ENCODE data around the gene MARCHF9. TPM values are rescaled to one million over a fixed set of nuclear protein-coding genes. Genes with fewer than 3 reads are reported as not detected.

Gene MARCHF9
- total RNA-seq, 1 experiment from 2014 or later = 21.8 TPM

- Histone ChIP-seq H3K4me3 (replicated peaks in 1 of 2; ENCODE audit: low read depth in 1 of 2, low read length in 2 of 2) (no peak overlapping the region), H3K4me1 (ENCODE audit: control insufficient read depth in 1 of 2, insufficient read depth in 2 of 2, low read length in 2 of 2) (peaks cover 6 to 10% of the 10 kb centered on the region in 2 experiments), H3K9me3 (ENCODE audit: control insufficient read depth in 1 of 2, insufficient read depth in 1 of 2, low read depth in 1 of 2, low read length in 2 of 2) (no peaks in the 10 kb centered on the region), H3K9me2 (ENCODE audit: insufficient read depth) (no peaks in the 10 kb centered on the region), H2AFZ (ENCODE audit: low read depth, low read length, poor library complexity, severe bottlenecking) (no peak overlapping the region), H3K79me2 (ENCODE audit: insufficient read depth, low read length) (peaks cover 40% of the 10 kb centered on the region), H3K27me3 (ENCODE audit: insufficient read depth, low read length) (no peaks in the 10 kb centered on the region), H3K4me2 (ENCODE audit: low read length) (no peak overlapping the region), H3K27ac (ENCODE audit: low read depth, low read length) (no peak overlapping the region), H3K9ac (ENCODE audit: low read length) (0 out of 2 replicates have a peak overlapping the region, but pooled peaks have one; percentile 1), H4K20me1 (ENCODE audit: insufficient read depth) (no peaks in the 10 kb centered on the region), H3K36me3 (ENCODE audit: control insufficient read depth in 1 of 2, insufficient read depth in 2 of 2, low read length in 2 of 2) (peaks cover 8 to 14% of the 10 kb centered on the region in 2 experiments; a peak in 3 of 4 replicates)
- ChIA-PET POLR2A (interaction anchor here (1.7 kb wide), 1 partner anchor 15 kb away, joined by 5 read pairs; the partner anchor contains the start of gene CYP27B1), CTCF (interaction anchor here (1.2 kb wide), 1 partner anchor 10 kb away, joined by 6 read pairs; the partner anchor contains the start of genes EEF1AKMT3 and METTL1), RAD21 (ENCODE audit: low non-redundant PET in 1 of 2, low total read pairs in 2 of 2, uncharacterized antibody in 2 of 2, unreplicated experiment in 2 of 2) (no interaction called here)
- TF ChIP-seq JUND (IDR thresholded peaks at IDR 0.05) (no peak), ELF1 (IDR thresholded peaks at IDR 0.05; ENCODE audit: borderline replicate concordance, low read depth) (no peak), ATF3 (IDR thresholded peaks at IDR 0.05) (no peak), EZH2 (IDR thresholded peaks at IDR 0.05) (no peak), TCF7L2 (IDR thresholded peaks at IDR 0.05; ENCODE audit: borderline replicate concordance, extremely low read depth, insufficient read depth, insufficient read length) (no peak), FOSL1 (IDR thresholded peaks at IDR 0.05; ENCODE audit: low read depth) (no peak), EGR1 (IDR thresholded peaks at IDR 0.05; ENCODE audit: low read depth) (no peak), SP1 (IDR thresholded peaks at IDR 0.05; ENCODE audit: low read depth) (no peak), EZH2phosphoT487 (IDR thresholded peaks at IDR 0.05; ENCODE audit: borderline replicate concordance) (no peak), YY1 (IDR thresholded peaks at IDR 0.05; ENCODE audit: extremely low read depth, insufficient replicate concordance, low read depth, low read length) (no peak), SRF (IDR thresholded peaks at IDR 0.05; ENCODE audit: low read depth) (no peak), ZFX (IDR thresholded peaks at IDR 0.05) (no peak), POLR2A (IDR thresholded peaks at IDR 0.05; ENCODE audit: borderline replicate concordance, extremely low read depth, insufficient read depth, insufficient read length) (no peak), CBX3 (IDR thresholded peaks at IDR 0.05; ENCODE audit: low read depth) (no peak), RAD21 (IDR thresholded peaks at IDR 0.05; ENCODE audit: low read depth) (no peak), ZNF274 (IDR thresholded peaks at IDR 0.05; ENCODE audit: low read depth, low read length) (no peak), SIN3A (IDR thresholded peaks at IDR 0.05; ENCODE audit: low read depth) (no peak)
- TF ChIP-seq, protein P1, sequence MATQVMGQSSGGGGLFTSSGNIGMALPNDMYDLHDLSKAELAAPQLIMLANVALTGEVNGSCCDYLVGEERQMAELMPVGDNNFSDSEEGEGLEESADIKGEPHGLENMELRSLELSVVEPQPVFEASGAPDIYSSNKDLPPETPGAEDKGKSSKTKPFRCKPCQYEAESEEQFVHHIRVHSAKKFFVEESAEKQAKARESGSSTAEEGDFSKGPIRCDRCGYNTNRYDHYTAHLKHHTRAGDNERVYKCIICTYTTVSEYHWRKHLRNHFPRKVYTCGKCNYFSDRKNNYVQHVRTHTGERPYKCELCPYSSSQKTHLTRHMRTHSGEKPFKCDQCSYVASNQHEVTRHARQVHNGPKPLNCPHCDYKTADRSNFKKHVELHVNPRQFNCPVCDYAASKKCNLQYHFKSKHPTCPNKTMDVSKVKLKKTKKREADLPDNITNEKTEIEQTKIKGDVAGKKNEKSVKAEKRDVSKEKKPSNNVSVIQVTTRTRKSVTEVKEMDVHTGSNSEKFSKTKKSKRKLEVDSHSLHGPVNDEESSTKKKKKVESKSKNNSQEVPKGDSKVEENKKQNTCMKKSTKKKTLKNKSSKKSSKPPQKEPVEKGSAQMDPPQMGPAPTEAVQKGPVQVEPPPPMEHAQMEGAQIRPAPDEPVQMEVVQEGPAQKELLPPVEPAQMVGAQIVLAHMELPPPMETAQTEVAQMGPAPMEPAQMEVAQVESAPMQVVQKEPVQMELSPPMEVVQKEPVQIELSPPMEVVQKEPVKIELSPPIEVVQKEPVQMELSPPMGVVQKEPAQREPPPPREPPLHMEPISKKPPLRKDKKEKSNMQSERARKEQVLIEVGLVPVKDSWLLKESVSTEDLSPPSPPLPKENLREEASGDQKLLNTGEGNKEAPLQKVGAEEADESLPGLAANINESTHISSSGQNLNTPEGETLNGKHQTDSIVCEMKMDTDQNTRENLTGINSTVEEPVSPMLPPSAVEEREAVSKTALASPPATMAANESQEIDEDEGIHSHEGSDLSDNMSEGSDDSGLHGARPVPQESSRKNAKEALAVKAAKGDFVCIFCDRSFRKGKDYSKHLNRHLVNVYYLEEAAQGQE (IDR thresholded peaks at IDR 0.05; ENCODE audit: low read depth) = no peak
- TF ChIP-seq, protein P2, sequence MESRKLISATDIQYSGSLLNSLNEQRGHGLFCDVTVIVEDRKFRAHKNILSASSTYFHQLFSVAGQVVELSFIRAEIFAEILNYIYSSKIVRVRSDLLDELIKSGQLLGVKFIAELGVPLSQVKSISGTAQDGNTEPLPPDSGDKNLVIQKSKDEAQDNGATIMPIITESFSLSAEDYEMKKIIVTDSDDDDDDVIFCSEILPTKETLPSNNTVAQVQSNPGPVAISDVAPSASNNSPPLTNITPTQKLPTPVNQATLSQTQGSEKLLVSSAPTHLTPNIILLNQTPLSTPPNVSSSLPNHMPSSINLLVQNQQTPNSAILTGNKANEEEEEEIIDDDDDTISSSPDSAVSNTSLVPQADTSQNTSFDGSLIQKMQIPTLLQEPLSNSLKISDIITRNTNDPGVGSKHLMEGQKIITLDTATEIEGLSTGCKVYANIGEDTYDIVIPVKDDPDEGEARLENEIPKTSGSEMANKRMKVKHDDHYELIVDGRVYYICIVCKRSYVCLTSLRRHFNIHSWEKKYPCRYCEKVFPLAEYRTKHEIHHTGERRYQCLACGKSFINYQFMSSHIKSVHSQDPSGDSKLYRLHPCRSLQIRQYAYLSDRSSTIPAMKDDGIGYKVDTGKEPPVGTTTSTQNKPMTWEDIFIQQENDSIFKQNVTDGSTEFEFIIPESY (IDR thresholded peaks at IDR 0.05; ENCODE audit: extremely low read depth, insufficient replicate concordance, low read length) = no peak
- TF ChIP-seq, protein P3, sequence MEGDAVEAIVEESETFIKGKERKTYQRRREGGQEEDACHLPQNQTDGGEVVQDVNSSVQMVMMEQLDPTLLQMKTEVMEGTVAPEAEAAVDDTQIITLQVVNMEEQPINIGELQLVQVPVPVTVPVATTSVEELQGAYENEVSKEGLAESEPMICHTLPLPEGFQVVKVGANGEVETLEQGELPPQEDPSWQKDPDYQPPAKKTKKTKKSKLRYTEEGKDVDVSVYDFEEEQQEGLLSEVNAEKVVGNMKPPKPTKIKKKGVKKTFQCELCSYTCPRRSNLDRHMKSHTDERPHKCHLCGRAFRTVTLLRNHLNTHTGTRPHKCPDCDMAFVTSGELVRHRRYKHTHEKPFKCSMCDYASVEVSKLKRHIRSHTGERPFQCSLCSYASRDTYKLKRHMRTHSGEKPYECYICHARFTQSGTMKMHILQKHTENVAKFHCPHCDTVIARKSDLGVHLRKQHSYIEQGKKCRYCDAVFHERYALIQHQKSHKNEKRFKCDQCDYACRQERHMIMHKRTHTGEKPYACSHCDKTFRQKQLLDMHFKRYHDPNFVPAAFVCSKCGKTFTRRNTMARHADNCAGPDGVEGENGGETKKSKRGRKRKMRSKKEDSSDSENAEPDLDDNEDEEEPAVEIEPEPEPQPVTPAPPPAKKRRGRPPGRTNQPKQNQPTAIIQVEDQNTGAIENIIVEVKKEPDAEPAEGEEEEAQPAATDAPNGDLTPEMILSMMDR (IDR thresholded peaks at IDR 0.05 in 2 of 3, conservative IDR thresholded peaks at IDR 0.05 in 1 of 3; ENCODE audit: borderline replicate concordance in 1 of 3, insufficient read depth in 1 of 3, low read depth in 2 of 3, low read length in 2 of 3) = no peak
- BruUV-seq (replicated peaks) = no TSS peak
- intact Hi-C loops (cut with micrococcal nuclease) = loop anchor here (1.0 kb wide), 1 partner anchor 10 kb away; the partner anchor contains the start of genes EEF1AKMT3 and METTL1
- no peak for ATAC-seq
- DNase-seq (ENCODE audit: low read depth, low spot score) = no peak
These were observed 26.9 kb downstream of the MARCHF9 start for GRCh38 chr12:57781801-57782200.

Measured in HCT116 (cell line).